Mammary epithelial cell (primary cell): ENCODE results near the gene PML.

Experiments used
- EZH2 ChIP-seq: IDR thresholded peaks from 2 replicates; pipeline ENCODE4 v1.6.1; 2012; ENCODE audit warnings: low read length, inconsistent platforms, borderline replicate concordance
- TF ChIP-seq, protein P1 (sequence below), 2 donors: IDR thresholded peaks in 1 of 2; conservative IDR thresholded peaks in 1 of 2; 2 replicates each; pipeline ENCODE4 v1.5.1; 2011 to 2012; ENCODE audit warnings: inconsistent platforms in 2 of 2, low read length in 2 of 2, mild to moderate bottlenecking in 2 of 2, control low read depth in 1 of 2, low read depth in 1 of 2; ENCODE audit not compliant: insufficient read depth in 1 of 2; ENCODE audit errors: extremely low read depth in 1 of 2

GRCh38 chr15:74045636-74046274 lies 51.2 kb downstream of the PML start:
- TF ChIP-seq EZH2: no peak
- TF ChIP-seq, protein P1, sequence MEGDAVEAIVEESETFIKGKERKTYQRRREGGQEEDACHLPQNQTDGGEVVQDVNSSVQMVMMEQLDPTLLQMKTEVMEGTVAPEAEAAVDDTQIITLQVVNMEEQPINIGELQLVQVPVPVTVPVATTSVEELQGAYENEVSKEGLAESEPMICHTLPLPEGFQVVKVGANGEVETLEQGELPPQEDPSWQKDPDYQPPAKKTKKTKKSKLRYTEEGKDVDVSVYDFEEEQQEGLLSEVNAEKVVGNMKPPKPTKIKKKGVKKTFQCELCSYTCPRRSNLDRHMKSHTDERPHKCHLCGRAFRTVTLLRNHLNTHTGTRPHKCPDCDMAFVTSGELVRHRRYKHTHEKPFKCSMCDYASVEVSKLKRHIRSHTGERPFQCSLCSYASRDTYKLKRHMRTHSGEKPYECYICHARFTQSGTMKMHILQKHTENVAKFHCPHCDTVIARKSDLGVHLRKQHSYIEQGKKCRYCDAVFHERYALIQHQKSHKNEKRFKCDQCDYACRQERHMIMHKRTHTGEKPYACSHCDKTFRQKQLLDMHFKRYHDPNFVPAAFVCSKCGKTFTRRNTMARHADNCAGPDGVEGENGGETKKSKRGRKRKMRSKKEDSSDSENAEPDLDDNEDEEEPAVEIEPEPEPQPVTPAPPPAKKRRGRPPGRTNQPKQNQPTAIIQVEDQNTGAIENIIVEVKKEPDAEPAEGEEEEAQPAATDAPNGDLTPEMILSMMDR (conservative IDR thresholded peaks at IDR 0.05 in 1 of 2, IDR thresholded peaks at IDR 0.05 in 1 of 2; ENCODE audit: extremely low read depth in 1 of 2, insufficient read depth in 1 of 2, low read depth in 1 of 2, low read length in 2 of 2): no peak
